RWPE2 (cell line): Measurements from ENCODE around the gene SFN.

ENCODE experiments used
- ATAC-seq: fragments of 200-7000 bp; cut with Tn5 transposase; 3 replicates; pipeline ENCODE4 v1.9.1; 2021; ENCODE audit warnings: low read depth
- DNase-seq: peaks from one replicate; pipeline ENCODE4 v3.0.0-alpha.2; 2020; ENCODE audit warnings: low spot score
- H3K27ac ChIP-seq: fragments of 450-650 bp; 2 replicates; pipeline ENCODE4 v1.5.1; 2017; ENCODE audit warnings: mild to moderate bottlenecking; ENCODE audit not compliant: poor library complexity, severe bottlenecking
- H3K27me3 ChIP-seq: fragments of 250-450 bp; sonication (Bioruptor Pico); 2 replicates; pipeline ENCODE4 v1.5.1; 2021; ENCODE audit warnings: mild to moderate bottlenecking, moderate library complexity; ENCODE audit not compliant: insufficient read depth, poor library complexity, severe bottlenecking
- H3K36me3 ChIP-seq: fragments of 250-450 bp; sonication (Bioruptor Pico); 2 replicates; pipeline ENCODE4 v1.5.1; 2020; ENCODE audit warnings: low read depth, mild to moderate bottlenecking, moderate library complexity
- H3K4me1 ChIP-seq: fragments of 250-450 bp; sonication (Bioruptor Pico); 2 replicates; pipeline ENCODE4 v1.5.1; 2021; ENCODE audit warnings: mild to moderate bottlenecking, moderate library complexity; ENCODE audit not compliant: insufficient read depth, poor library complexity, severe bottlenecking
- H3K4me3 ChIP-seq: fragments of 250-450 bp; sonication (Bioruptor Pico); 2 replicates; pipeline ENCODE4 v1.5.1; 2021; ENCODE audit warnings: mild to moderate bottlenecking, moderate library complexity; ENCODE audit not compliant: severe bottlenecking
- H3K9me3 ChIP-seq: fragments of 250-450 bp; sonication (Bioruptor Pico); 2 replicates; pipeline ENCODE4 v1.5.1; 2021; ENCODE audit warnings: mild to moderate bottlenecking, moderate library complexity; ENCODE audit not compliant: severe bottlenecking
- CTCF ChIP-seq: fragments of 450-650 bp; IDR thresholded peaks from one replicate; pipeline ENCODE4 v1.5.1; 2017; ENCODE audit warnings: mild to moderate bottlenecking, moderate library complexity; ENCODE audit not compliant: poor library complexity, severe bottlenecking

The SFN gene

GRCh38 chr1:26857473-26858060, 5.4 kb upstream of the SFN start:
- H3K4me1 ChIP-seq = peaks cover 66% of the 10 kb centered on the region
- no peaks in the 10 kb centered on the region for H3K27me3 ChIP-seq
- TF ChIP-seq CTCF = no peak
- DNase-seq (no peak), ATAC-seq (no peak)
- peaks cover 9% of the 10 kb centered on the region for H3K36me3 ChIP-seq
- H3K4me3 ChIP-seq = no peak overlapping the region
- peak overlapping the region; percentile 98 for H3K27ac ChIP-seq
- no peaks in the 10 kb centered on the region for H3K9me3 ChIP-seq

GRCh38 chr1:26858160-26858559, 4.8 kb upstream of the SFN start:
- no peak for ATAC-seq
- peak; percentile 12 for TF ChIP-seq CTCF
- Histone ChIP-seq H3K4me3 (no peak overlapping the region), H3K36me3 (peaks cover 5% of the 10 kb centered on the region; the same call in 1 of the 2 replicates), H3K27me3 (no peaks in the 10 kb centered on the region), H3K27ac (peak overlapping the region; percentile 98), H3K9me3 (no peaks in the 10 kb centered on the region), H3K4me1 (peaks cover 67% of the 10 kb centered on the region)
- no peak for DNase-seq

- Histone ChIP-seq H3K27ac (peak overlapping the region; percentile 98), H3K4me1 (peaks cover 59% of the 10 kb centered on the region), H3K4me3 (no peak overlapping the region), H3K27me3 (no peaks in the 10 kb centered on the region), H3K36me3 (peaks cover 8% of the 10 kb centered on the region), H3K9me3 (no peaks in the 10 kb centered on the region)
- no peak for TF ChIP-seq CTCF
- DNase-seq (peak; percentile 95), ATAC-seq (peak; percentile 52)
Measured at GRCh38 chr1:26858891-26859640, 3.9 kb upstream of the SFN start.

- Histone ChIP-seq H3K4me1 (peaks cover 53% of the 10 kb centered on the region), H3K4me3 (no peak overlapping the region), H3K9me3 (no peaks in the 10 kb centered on the region), H3K27me3 (no peaks in the 10 kb centered on the region), H3K36me3 (peaks cover 15% of the 10 kb centered on the region), H3K27ac (peak overlapping the region; percentile 98)
- peak; percentile 0; the same call in 2 of the 3 replicates for ATAC-seq
- no peak for DNase-seq
- peak; percentile 27 for TF ChIP-seq CTCF
Measured at GRCh38 chr1:26861286-26861701, 1.7 kb upstream of the SFN start.
